ENCODE results near the gene CNGB1.

- TF ChIP-seq EP300 (IDR thresholded peaks at IDR 0.05; ENCODE audit: borderline replicate concordance) (no peak), RAD21 (IDR thresholded peaks at IDR 0.05; ENCODE audit: low read depth) (no peak), REST (IDR thresholded peaks at IDR 0.05; ENCODE audit: low read depth) (no peak), ZBTB7A (IDR thresholded peaks at IDR 0.05; ENCODE audit: low read depth) (no peak), NFIC (IDR thresholded peaks at IDR 0.05) (no peak), EGR1 (IDR thresholded peaks at IDR 0.05) (no peak)
Observed at GRCh38 chr16:57972306-57972705, 1.4 kb upstream of the CNGB1 start.
